Germinal center (tissue), 1 donor: ENCODE data around the gene PUSL1.

Experiments
- DNase-seq: peaks from one replicate; pipeline ENCODE4 v3.0.0; 2012; ENCODE audit warnings: mixed read lengths, low spot score

Gene PUSL1

GRCh38 chr1:1279028-1279427 lies 29.4 kb upstream of the PUSL1 start:
- no peak for DNase-seq

- no peak for DNase-seq
Observed at GRCh38 chr1:1280782-1281481, 27.5 kb upstream of the PUSL1 start.

- no peak for DNase-seq
Observed at GRCh38 chr1:1281533-1282321, 26.7 kb upstream of the PUSL1 start.

GRCh38 chr1:1282998-1283397 lies 25.4 kb upstream of the PUSL1 start:
- no peak for DNase-seq

GRCh38 chr1:1283821-1284220 lies 24.6 kb upstream of the PUSL1 start:
- peak; percentile 41 for DNase-seq

- no peak for DNase-seq
Observed at GRCh38 chr1:1284221-1285101, 23.9 kb upstream of the PUSL1 start.

- no peak for DNase-seq
Observed at GRCh38 chr1:1285102-1285571, 23.3 kb upstream of the PUSL1 start.

GRCh38 chr1:1285611-1286311 lies 22.6 kb upstream of the PUSL1 start:
- DNase-seq = no peak

GRCh38 chr1:1286313-1287261 lies 21.8 kb upstream of the PUSL1 start:
- DNase-seq = no peak

GRCh38 chr1:1287288-1288110 lies 20.9 kb upstream of the PUSL1 start:
- DNase-seq = no peak

- peak; percentile 73 for DNase-seq
Observed at GRCh38 chr1:1290238-1290731, 18.1 kb upstream of the PUSL1 start.

- DNase-seq = no peak
Observed at GRCh38 chr1:1291023-1291528, 17.3 kb upstream of the PUSL1 start.

GRCh38 chr1:1291548-1292441 lies 16.6 kb upstream of the PUSL1 start:
- peak; percentile 78 for DNase-seq

- no peak for DNase-seq
Observed at GRCh38 chr1:1292442-1292779, 16.0 kb upstream of the PUSL1 start.

GRCh38 chr1:1292851-1293250 lies 15.5 kb upstream of the PUSL1 start:
- no peak for DNase-seq

GRCh38 chr1:1293263-1294249 lies 14.8 kb upstream of the PUSL1 start:
- DNase-seq = no peak

- DNase-seq = no peak
Observed at GRCh38 chr1:1294250-1294890, 14.0 kb upstream of the PUSL1 start.
